ENCODE data around the gene TMEM141. TPM values are rescaled to one million over a fixed set of nuclear protein-coding genes. Genes with fewer than 3 reads are reported as not detected.
"Not testable (repeated sequence)": the region's sequence is repeated elsewhere in the genome, so short reads cannot be mapped to it uniquely, and the experiment has no call there.

TMEM141 gene
- total RNA-seq, 1 donor from 2014 or later = 29.2 TPM

GRCh38 chr9:136763649-136764035 is 27.5 kb upstream of the TMEM141 start:
- H3K9me3 Mint-ChIP-seq (ENCODE audit: unreplicated experiment) = no peaks in the 10 kb centered on the region
- no peak for DNase-seq (ENCODE audit: extremely low spot score, unreplicated experiment)
- peaks cover 6% of the 10 kb centered on the region for H3K27me3 Mint-ChIP-seq (ENCODE audit: unreplicated experiment)
- no peaks in the 10 kb centered on the region for H3K36me3 Mint-ChIP-seq (ENCODE audit: unreplicated experiment)
- no peak for TF ChIP-seq CTCF (IDR thresholded peaks at IDR 0.05)
- no peak overlapping the region for H3K27ac Mint-ChIP-seq (ENCODE audit: unreplicated experiment)
- no peak overlapping the region for H3K4me3 Mint-ChIP-seq (ENCODE audit: unreplicated experiment)
- H3K4me1 Mint-ChIP-seq (ENCODE audit: unreplicated experiment) = peaks cover 2% of the 10 kb centered on the region

GRCh38 chr9:136764301-136764891 is 26.7 kb upstream of the TMEM141 start, which contains the start of gene LCN15:
Gene LCN15 (minus strand): TSS chr9:136764518. CDS start chr9:136764488, 30 bp downstream.
- Mint-ChIP-seq H3K36me3 (ENCODE audit: unreplicated experiment) (no peaks in the 10 kb centered on the region), H3K27ac (ENCODE audit: unreplicated experiment) (no peak within 1 kb of the TSS), H3K9me3 (ENCODE audit: unreplicated experiment) (no peaks in the 10 kb centered on the region), H3K4me1 (ENCODE audit: unreplicated experiment) (peaks cover 2% of the 10 kb centered on the region), H3K27me3 (ENCODE audit: unreplicated experiment) (peaks cover 6% of the 10 kb centered on the region), H3K4me3 (ENCODE audit: unreplicated experiment) (no peak within 1 kb of the TSS)
- no peak for TF ChIP-seq CTCF (IDR thresholded peaks at IDR 0.05)
- DNase-seq (ENCODE audit: extremely low spot score, unreplicated experiment) = no peak

GRCh38 chr9:136765041-136765440 is 26.1 kb upstream of the TMEM141 start:
- H3K27ac Mint-ChIP-seq (ENCODE audit: unreplicated experiment) = no peak overlapping the region

GRCh38 chr9:136765745-136766409 is 25.3 kb upstream of the TMEM141 start:
- not testable (repeated sequence) for H3K27me3 Mint-ChIP-seq (ENCODE audit: unreplicated experiment)

More at GRCh38 chr9:136765041-136765440, 26.1 kb upstream of the TMEM141 start:
- H3K9me3 Mint-ChIP-seq (ENCODE audit: unreplicated experiment) = no peaks in the 10 kb centered on the region
- no peak overlapping the region for H3K4me3 Mint-ChIP-seq (ENCODE audit: unreplicated experiment)
- DNase-seq (ENCODE audit: extremely low spot score, unreplicated experiment) = no peak
- H3K27me3 Mint-ChIP-seq (ENCODE audit: unreplicated experiment) = peaks cover 6% of the 10 kb centered on the region
- no peak for TF ChIP-seq CTCF (IDR thresholded peaks at IDR 0.05)
- peaks cover 3% of the 10 kb centered on the region for H3K4me1 Mint-ChIP-seq (ENCODE audit: unreplicated experiment)
- H3K36me3 Mint-ChIP-seq (ENCODE audit: unreplicated experiment) = no peaks in the 10 kb centered on the region

GRCh38 chr9:136766410-136767120 is 24.6 kb upstream of the TMEM141 start:
- TF ChIP-seq CTCF (IDR thresholded peaks at IDR 0.05) = peak; percentile 62
- not testable (repeated sequence) for DNase-seq (ENCODE audit: extremely low spot score, unreplicated experiment); H3K27ac Mint-ChIP-seq (ENCODE audit: unreplicated experiment); H3K27me3 Mint-ChIP-seq (ENCODE audit: unreplicated experiment); H3K4me1 Mint-ChIP-seq (ENCODE audit: unreplicated experiment); H3K4me3 Mint-ChIP-seq (ENCODE audit: unreplicated experiment); H3K36me3 Mint-ChIP-seq (ENCODE audit: unreplicated experiment); H3K9me3 Mint-ChIP-seq (ENCODE audit: unreplicated experiment)

More at GRCh38 chr9:136765745-136766409, 25.3 kb upstream of the TMEM141 start:
- H3K4me3 Mint-ChIP-seq (ENCODE audit: unreplicated experiment); H3K27ac Mint-ChIP-seq (ENCODE audit: unreplicated experiment); H3K9me3 Mint-ChIP-seq (ENCODE audit: unreplicated experiment); H3K36me3 Mint-ChIP-seq (ENCODE audit: unreplicated experiment); H3K4me1 Mint-ChIP-seq (ENCODE audit: unreplicated experiment); DNase-seq (ENCODE audit: extremely low spot score, unreplicated experiment): not testable (repeated sequence)

Data from osteocyte (in vitro differentiated cells).